ENCODE results near the gene OTOF.
A peak's percentile ranks its signal among the peaks of the same experiment; 100 is the strongest.

OTOF gene

DNA sequence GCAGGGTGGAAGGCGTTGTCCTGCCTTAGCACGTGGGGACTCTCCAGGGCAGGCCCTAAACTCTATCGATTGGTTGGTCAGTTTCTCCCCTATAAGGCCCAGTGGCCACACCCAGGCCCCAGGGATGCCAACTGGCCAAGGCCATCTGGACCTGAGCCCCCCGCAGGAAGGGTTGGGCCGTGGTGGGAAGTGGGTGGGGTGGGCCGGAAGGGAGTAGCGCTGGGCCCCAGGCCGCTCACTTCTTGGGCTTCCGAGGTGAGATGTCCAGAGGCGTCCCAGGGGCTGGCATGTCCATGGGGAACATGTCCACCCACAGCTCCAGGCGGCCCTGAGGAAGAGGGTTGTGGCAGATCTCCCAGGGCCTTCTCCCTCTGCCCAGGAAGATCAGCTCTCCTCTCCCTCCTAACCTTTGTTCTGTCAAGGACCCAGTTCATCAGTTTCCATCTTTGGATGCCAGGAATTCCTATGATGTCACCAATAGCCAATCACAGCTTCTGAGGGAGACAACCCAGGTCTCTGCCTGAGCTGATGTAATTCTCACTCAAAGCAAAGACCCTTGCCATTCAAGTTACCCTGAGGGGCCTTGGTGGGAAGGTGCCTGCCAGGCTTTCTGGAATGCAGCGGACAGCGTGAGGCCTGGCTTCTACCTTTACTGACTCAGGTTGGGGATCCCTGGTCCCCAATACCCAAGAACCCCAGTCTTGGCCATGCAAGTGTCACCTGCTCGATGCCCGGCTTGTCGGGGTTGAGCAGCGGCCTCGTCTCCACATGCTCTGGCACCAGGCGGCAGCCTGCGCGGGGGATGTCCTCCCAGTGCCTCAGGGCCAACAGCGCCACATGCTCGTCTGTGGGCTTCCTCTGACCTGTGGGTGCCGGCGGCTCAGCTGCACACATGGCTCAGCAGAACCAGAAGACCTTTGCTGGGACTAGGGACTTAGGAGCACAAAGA lies 14.4 kb downstream of the OTOF start:
- no peaks in the 10 kb centered on the region for H4K20me1 ChIP-seq (ENCODE audit: insufficient read depth, low read length)
- no peak for DNase-seq
- TF ChIP-seq EZH2phosphoT487 (IDR thresholded peaks at IDR 0.05; ENCODE audit: low read length) (no peak), EZH2 (optimal IDR thresholded peaks at IDR 0.05; ENCODE audit: low read depth, low read length) (no peak)
- TF ChIP-seq, protein P1, sequence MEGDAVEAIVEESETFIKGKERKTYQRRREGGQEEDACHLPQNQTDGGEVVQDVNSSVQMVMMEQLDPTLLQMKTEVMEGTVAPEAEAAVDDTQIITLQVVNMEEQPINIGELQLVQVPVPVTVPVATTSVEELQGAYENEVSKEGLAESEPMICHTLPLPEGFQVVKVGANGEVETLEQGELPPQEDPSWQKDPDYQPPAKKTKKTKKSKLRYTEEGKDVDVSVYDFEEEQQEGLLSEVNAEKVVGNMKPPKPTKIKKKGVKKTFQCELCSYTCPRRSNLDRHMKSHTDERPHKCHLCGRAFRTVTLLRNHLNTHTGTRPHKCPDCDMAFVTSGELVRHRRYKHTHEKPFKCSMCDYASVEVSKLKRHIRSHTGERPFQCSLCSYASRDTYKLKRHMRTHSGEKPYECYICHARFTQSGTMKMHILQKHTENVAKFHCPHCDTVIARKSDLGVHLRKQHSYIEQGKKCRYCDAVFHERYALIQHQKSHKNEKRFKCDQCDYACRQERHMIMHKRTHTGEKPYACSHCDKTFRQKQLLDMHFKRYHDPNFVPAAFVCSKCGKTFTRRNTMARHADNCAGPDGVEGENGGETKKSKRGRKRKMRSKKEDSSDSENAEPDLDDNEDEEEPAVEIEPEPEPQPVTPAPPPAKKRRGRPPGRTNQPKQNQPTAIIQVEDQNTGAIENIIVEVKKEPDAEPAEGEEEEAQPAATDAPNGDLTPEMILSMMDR (IDR thresholded peaks at IDR 0.05; ENCODE audit: low read length), result no peak
- no peaks in the 10 kb centered on the region for H3K36me3 ChIP-seq (replicated peaks; ENCODE audit: insufficient read depth, low read length)
- H3K27ac ChIP-seq (ENCODE audit: low read length), result no peak overlapping the region
- H3K4me3 ChIP-seq (ENCODE audit: low read length), result no peak overlapping the region
- no peaks in the 10 kb centered on the region for H3F3A ChIP-seq (ENCODE audit: insufficient read depth, low read length)
- no peak overlapping the region for H3K9ac ChIP-seq (ENCODE audit: low read length)
- no peaks in the 10 kb centered on the region for H3K9me2 ChIP-seq (replicated peaks; ENCODE audit: insufficient read depth, low read length)
- no peak overlapping the region for H3K4me2 ChIP-seq (ENCODE audit: low read depth, low read length)
- no peaks in the 10 kb centered on the region for H3K9me3 ChIP-seq (replicated peaks; ENCODE audit: insufficient read depth, low read length)
- H3K27me3 ChIP-seq (replicated peaks; ENCODE audit: insufficient read depth, low read length), result peaks cover 6% of the 10 kb centered on the region; the same call in 1 of the 2 replicates
- H3K79me2 ChIP-seq (ENCODE audit: low read length), result no peaks in the 10 kb centered on the region
- H2AFZ ChIP-seq (ENCODE audit: low read length), result no peak overlapping the region
- no peaks in the 10 kb centered on the region for H3K4me1 ChIP-seq (ENCODE audit: low read length)

DNA sequence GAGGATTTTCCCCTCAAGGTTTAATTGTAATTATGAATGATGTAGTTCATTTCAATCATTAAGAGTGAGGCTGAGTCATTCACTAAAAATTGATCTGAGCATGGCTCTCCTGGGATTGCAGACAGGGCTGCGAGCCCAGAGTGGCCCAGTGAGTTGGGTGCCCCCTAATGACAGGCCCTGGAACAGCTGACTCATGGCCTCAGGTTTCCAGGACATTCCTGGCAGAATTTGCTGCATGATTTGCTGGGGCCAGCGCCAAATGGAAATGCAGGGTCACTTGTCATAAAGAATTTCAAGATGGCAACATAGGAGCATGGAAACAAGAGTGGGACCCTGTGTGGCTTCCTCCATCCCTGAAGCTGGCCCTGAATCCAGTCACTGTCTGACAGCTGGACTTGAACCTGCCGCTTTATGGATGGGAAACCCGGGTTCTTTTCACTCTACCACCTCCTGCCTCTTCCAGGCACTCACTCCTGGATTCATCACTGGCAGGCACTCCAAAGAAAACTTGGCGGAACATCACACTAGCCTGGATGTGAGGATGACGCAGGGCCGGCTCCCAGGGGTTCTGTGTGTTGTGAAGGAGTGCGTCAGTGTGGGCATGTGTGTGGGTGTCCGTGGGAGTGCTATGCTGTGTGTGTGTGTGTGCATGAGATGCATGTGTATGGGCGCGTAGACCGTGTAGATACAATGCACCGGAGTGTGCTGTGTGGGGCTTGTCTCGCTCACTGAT lies 15.2 kb downstream of the OTOF start:
- no peaks in the 10 kb centered on the region for H3K9me3 ChIP-seq (replicated peaks; ENCODE audit: insufficient read depth, low read length)
- no peak for DNase-seq

DNA sequence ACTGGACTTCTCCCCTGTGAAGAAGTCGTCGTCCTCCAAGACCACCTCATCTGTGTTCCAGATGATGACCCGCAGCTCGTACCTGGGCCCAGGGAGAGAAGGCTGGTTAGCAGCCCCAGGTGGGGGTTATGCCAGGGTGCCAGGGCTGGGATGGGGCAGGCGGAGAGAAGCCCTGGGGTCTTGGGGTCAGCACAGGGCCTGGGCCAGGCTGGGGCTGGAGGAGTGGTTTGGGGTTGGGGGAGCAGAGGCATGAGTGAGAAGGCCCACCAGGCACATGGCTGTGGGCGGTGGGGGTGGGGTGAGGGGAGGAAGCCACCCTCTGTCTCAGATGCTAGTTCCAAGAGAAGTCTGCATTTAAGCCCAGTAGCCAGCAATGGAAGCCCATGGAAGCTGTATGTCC lies 15.8 kb downstream of the OTOF start:
- no peak overlapping the region for H3K4me2 ChIP-seq (ENCODE audit: low read depth, low read length)

More for the DNA sequence above, 15.2 kb downstream of the OTOF start:
- H3F3A ChIP-seq (ENCODE audit: insufficient read depth, low read length), result no peaks in the 10 kb centered on the region
- TF ChIP-seq EZH2 (optimal IDR thresholded peaks at IDR 0.05; ENCODE audit: low read depth, low read length), result no peak
- TF ChIP-seq, protein P1 (IDR thresholded peaks at IDR 0.05; ENCODE audit: low read length), result peak; percentile 64
- no peak for TF ChIP-seq EZH2phosphoT487 (IDR thresholded peaks at IDR 0.05; ENCODE audit: low read length)
- H3K4me2 ChIP-seq (ENCODE audit: low read depth, low read length), result no peak overlapping the region
- no peak overlapping the region for H3K27ac ChIP-seq (ENCODE audit: low read length)
- no peak overlapping the region for H3K4me3 ChIP-seq (ENCODE audit: low read length)
- H4K20me1 ChIP-seq (ENCODE audit: insufficient read depth, low read length), result no peaks in the 10 kb centered on the region
- H3K9me2 ChIP-seq (replicated peaks; ENCODE audit: insufficient read depth, low read length), result no peaks in the 10 kb centered on the region
- no peak overlapping the region for H3K9ac ChIP-seq (ENCODE audit: low read length)
- no peaks in the 10 kb centered on the region for H3K36me3 ChIP-seq (replicated peaks; ENCODE audit: insufficient read depth, low read length)
- no peaks in the 10 kb centered on the region for H3K4me1 ChIP-seq (ENCODE audit: low read length)
- no peak overlapping the region for H2AFZ ChIP-seq (ENCODE audit: low read length)
- no peaks in the 10 kb centered on the region for H3K79me2 ChIP-seq (ENCODE audit: low read length)
- H3K27me3 ChIP-seq (replicated peaks; ENCODE audit: insufficient read depth, low read length), result peaks cover 6% of the 10 kb centered on the region; the same call in 1 of the 2 replicates

More for the DNA sequence above, 15.8 kb downstream of the OTOF start:
- TF ChIP-seq, protein P1 (IDR thresholded peaks at IDR 0.05; ENCODE audit: low read length), result no peak
- TF ChIP-seq EZH2phosphoT487 (IDR thresholded peaks at IDR 0.05; ENCODE audit: low read length) (no peak), EZH2 (optimal IDR thresholded peaks at IDR 0.05; ENCODE audit: low read depth, low read length) (no peak)
- no peaks in the 10 kb centered on the region for H3K9me3 ChIP-seq (replicated peaks; ENCODE audit: insufficient read depth, low read length)
- H3K36me3 ChIP-seq (replicated peaks; ENCODE audit: insufficient read depth, low read length), result no peaks in the 10 kb centered on the region
- H3K27me3 ChIP-seq (replicated peaks; ENCODE audit: insufficient read depth, low read length), result peaks cover 6% of the 10 kb centered on the region; the same call in 1 of the 2 replicates
- no peak for DNase-seq
- H3K27ac ChIP-seq (ENCODE audit: low read length), result no peak overlapping the region
- no peaks in the 10 kb centered on the region for H3K9me2 ChIP-seq (replicated peaks; ENCODE audit: insufficient read depth, low read length)
- H4K20me1 ChIP-seq (ENCODE audit: insufficient read depth, low read length), result no peaks in the 10 kb centered on the region
- H3K79me2 ChIP-seq (ENCODE audit: low read length), result no peaks in the 10 kb centered on the region
- no peak overlapping the region for H3K4me3 ChIP-seq (ENCODE audit: low read length)
- H2AFZ ChIP-seq (ENCODE audit: low read length), result no peak overlapping the region
- H3K4me1 ChIP-seq (ENCODE audit: low read length), result no peaks in the 10 kb centered on the region
- no peak overlapping the region for H3K9ac ChIP-seq (ENCODE audit: low read length)
- H3F3A ChIP-seq (ENCODE audit: insufficient read depth, low read length), result no peaks in the 10 kb centered on the region

Measured in MM.1S (cell line).